ENCODE measurements around the gene NPBWR2.

The NPBWR2 gene

GRCh38 chr20:64079273-64080012, 27.9 kb downstream of the NPBWR2 start, which contains the start of gene RGS19:
Gene RGS19, minus strand, starts transcription at chr20:64079518. Its CDS starts 2,632 bp downstream, at chr20:64076886.
- ATAC-seq (peak; percentile 41), DNase-seq (peak; percentile 58 to 70)
- Mint-ChIP-seq H3K27me3 (peaks cover 22% of the 10 kb centered on the region), H3K4me3 (peak within 1 kb of the TSS; percentile 96 to 98), H3K9me3 (no peaks in the 10 kb centered on the region), H3K4me1 (peaks cover 81% of the 10 kb centered on the region), H3K27ac (peak within 1 kb of the TSS; percentile 78)

GRCh38 chr20:64078934-64079272, 28.5 kb downstream of the NPBWR2 start:
- Mint-ChIP-seq H3K9me3 (no peaks in the 10 kb centered on the region), H3K4me1 (peaks cover 80% of the 10 kb centered on the region), H3K27me3 (peaks cover 16% of the 10 kb centered on the region), H3K4me3 (peak overlapping the region; percentile 96 to 98), H3K27ac (peak overlapping the region; percentile 78)
- no peak for DNase-seq
- ATAC-seq = no peak

- Mint-ChIP-seq H3K27ac (peak overlapping the region in 1 of 2 donors; percentile 61), H3K27me3 (peaks cover 16% of the 10 kb centered on the region), H3K4me3 (peak overlapping the region; percentile 96 to 98), H3K9me3 (no peaks in the 10 kb centered on the region), H3K4me1 (peaks cover 76% of the 10 kb centered on the region)
- ATAC-seq (peak; percentile 69), DNase-seq (peak in 1 of 2 donors; percentile 73)
Observed at GRCh38 chr20:64077876-64078551, 29.4 kb downstream of the NPBWR2 start.

GRCh38 chr20:64077541-64077875, 29.9 kb downstream of the NPBWR2 start:
- no peaks in the 10 kb centered on the region for H3K9me3 Mint-ChIP-seq
- peaks cover 16% of the 10 kb centered on the region for H3K27me3 Mint-ChIP-seq
- H3K27ac Mint-ChIP-seq = no peak overlapping the region
- H3K4me1 Mint-ChIP-seq = peaks cover 73% of the 10 kb centered on the region
- peak overlapping the region; percentile 96 to 98 for H3K4me3 Mint-ChIP-seq
- DNase-seq (no peak), ATAC-seq (peak; percentile 8)

- peak in 1 of 2 donors; percentile 59 for DNase-seq
- Mint-ChIP-seq H3K27me3 (peaks cover 15% of the 10 kb centered on the region), H3K4me1 (peaks cover 73% of the 10 kb centered on the region), H3K27ac (peak overlapping the region in 1 of 2 donors; percentile 92), H3K9me3 (no peaks in the 10 kb centered on the region), H3K4me3 (peak overlapping the region; percentile 96 to 98)
- peak; percentile 46 for ATAC-seq
Observed at GRCh38 chr20:64077094-64077493, 30.3 kb downstream of the NPBWR2 start.

GRCh38 chr20:64076061-64076997, 31.0 kb downstream of the NPBWR2 start:
- Mint-ChIP-seq H3K27ac (peak overlapping the region in 1 of 2 donors; percentile 80), H3K4me3 (peak overlapping the region; percentile 96 to 98), H3K9me3 (no peaks in the 10 kb centered on the region), H3K27me3 (peaks cover 7% of the 10 kb centered on the region), H3K4me1 (peaks cover 72% of the 10 kb centered on the region)
- no peak for ATAC-seq
- no peak for DNase-seq

DNA sequence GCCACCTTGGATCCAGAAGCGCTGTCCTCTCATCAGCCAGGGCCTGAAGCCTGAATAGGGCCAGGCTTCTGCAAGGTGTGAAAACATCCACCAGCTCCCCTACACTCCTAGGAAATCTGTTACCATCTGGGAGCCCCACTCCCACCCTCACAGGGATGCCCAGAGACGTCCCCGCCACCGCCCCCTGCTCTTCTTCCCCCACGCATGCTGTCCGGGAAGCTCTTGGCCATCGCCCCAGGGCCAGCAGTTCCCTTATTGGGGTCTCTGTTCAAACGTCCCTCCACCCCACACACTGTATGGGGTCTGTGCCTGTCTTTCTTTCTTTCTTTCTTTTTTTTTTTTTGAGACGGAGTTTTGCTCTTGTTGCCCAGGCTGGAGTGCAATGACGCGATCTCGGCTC, 31.8 kb downstream of the NPBWR2 start:
- Mint-ChIP-seq H3K27ac (peak overlapping the region in 1 of 2 donors; percentile 86), H3K9me3 (no peaks in the 10 kb centered on the region), H3K4me3 (no peak overlapping the region), H3K4me1 (peaks cover 66% of the 10 kb centered on the region), H3K27me3 (peaks cover 2% of the 10 kb centered on the region)
- ATAC-seq (no peak), DNase-seq (no peak)

GRCh38 chr20:64074963-64075362, 32.4 kb downstream of the NPBWR2 start:
- H3K4me1 Mint-ChIP-seq = peaks cover 60% of the 10 kb centered on the region
- DNase-seq (no peak), ATAC-seq (no peak)
- peak overlapping the region in 1 of 2 donors; percentile 67 for H3K27ac Mint-ChIP-seq
- H3K9me3 Mint-ChIP-seq = no peaks in the 10 kb centered on the region
- H3K27me3 Mint-ChIP-seq = no peaks in the 10 kb centered on the region
- H3K4me3 Mint-ChIP-seq = no peak overlapping the region

- peaks cover 63% of the 10 kb centered on the region for H3K4me1 Mint-ChIP-seq
- H3K27me3 Mint-ChIP-seq = no peaks in the 10 kb centered on the region
- ATAC-seq = no peak
- H3K27ac Mint-ChIP-seq = no peak overlapping the region
- H3K9me3 Mint-ChIP-seq = no peaks in the 10 kb centered on the region
- no peak for DNase-seq
- no peak overlapping the region for H3K4me3 Mint-ChIP-seq
Observed at GRCh38 chr20:64074184-64074789, 33.1 kb downstream of the NPBWR2 start.

DNA sequence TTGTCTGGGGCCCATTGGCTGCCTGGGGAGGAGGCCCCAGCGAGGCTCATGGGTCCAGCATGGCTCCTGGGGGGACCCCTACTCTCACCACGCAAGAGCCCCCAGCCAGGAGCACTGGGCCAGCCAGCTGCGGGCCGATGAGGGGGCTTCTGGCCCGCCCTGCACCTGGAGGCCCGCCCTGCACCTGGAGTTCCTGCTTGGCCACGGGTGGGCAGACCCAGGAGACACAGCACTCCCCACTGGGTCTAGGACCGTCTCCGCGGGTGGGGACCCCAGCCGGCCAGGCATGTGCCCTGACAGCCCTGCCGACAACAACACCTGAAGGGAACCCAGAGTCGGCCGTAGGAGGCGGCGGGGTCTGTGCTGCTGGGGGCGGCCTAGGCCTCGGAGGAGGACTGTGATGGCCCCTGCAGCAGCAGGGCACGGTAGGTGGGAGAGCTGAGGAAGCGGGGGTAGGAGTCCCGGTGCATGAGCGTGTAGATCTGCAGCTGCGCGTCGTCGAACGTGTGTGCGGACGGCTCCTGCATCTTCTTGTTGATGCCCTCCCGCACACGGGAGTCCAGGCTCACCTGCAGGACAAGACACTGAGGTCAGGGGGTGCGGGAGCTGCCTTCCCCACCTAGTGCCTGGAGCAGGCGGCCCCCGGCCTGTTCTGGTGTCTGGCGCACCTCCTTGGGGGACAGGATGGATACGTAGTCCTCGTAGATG, 33.7 kb downstream of the NPBWR2 start:
- DNase-seq (no peak), ATAC-seq (no peak)
- H3K4me1 Mint-ChIP-seq = peaks cover 64% of the 10 kb centered on the region
- no peaks in the 10 kb centered on the region for H3K9me3 Mint-ChIP-seq
- peak overlapping the region in 1 of 2 donors; percentile 63 for H3K27ac Mint-ChIP-seq
- no peaks in the 10 kb centered on the region for H3K27me3 Mint-ChIP-seq
- no peak overlapping the region for H3K4me3 Mint-ChIP-seq

DNA sequence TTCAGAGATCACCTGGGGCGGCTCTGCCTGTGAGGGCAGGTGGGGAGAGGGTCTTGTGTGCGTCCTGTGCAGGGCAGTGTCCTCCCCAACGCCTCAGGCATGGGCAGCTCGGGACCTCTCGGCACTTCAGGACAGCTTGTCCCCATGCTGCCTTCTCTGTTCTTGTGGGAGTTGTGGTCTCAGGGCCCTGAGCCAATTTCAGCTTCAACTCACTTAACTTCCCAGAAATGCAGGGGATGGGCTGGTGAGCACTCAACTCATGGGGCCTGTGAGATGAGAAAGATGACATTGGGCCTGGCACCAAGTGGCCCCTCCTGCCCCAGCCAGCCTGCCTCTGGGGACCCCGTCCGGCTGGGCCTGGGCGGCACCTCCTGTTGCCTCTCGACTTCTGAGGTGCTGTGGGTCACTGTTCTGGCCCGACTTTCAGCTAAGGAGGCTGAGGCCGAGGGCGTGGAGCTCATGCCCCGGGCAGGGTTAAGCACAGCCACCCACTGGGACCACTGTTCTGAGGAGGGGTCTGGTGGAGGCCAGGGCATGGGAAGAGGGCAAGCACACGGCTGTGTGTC, 34.8 kb downstream of the NPBWR2 start:
- peaks cover 64% of the 10 kb centered on the region for H3K4me1 Mint-ChIP-seq
- H3K27ac Mint-ChIP-seq = no peak overlapping the region
- ATAC-seq (no peak), DNase-seq (no peak)
- H3K27me3 Mint-ChIP-seq = no peaks in the 10 kb centered on the region
- H3K4me3 Mint-ChIP-seq = no peak overlapping the region
- H3K9me3 Mint-ChIP-seq = no peaks in the 10 kb centered on the region

- Mint-ChIP-seq H3K4me3 (no peak overlapping the region), H3K27me3 (no peaks in the 10 kb centered on the region), H3K27ac (no peak overlapping the region), H3K9me3 (no peaks in the 10 kb centered on the region), H3K4me1 (peaks cover 64% of the 10 kb centered on the region)
- no peak for DNase-seq
- no peak for ATAC-seq
Observed at GRCh38 chr20:64071341-64072332, 35.7 kb downstream of the NPBWR2 start.

DNA sequence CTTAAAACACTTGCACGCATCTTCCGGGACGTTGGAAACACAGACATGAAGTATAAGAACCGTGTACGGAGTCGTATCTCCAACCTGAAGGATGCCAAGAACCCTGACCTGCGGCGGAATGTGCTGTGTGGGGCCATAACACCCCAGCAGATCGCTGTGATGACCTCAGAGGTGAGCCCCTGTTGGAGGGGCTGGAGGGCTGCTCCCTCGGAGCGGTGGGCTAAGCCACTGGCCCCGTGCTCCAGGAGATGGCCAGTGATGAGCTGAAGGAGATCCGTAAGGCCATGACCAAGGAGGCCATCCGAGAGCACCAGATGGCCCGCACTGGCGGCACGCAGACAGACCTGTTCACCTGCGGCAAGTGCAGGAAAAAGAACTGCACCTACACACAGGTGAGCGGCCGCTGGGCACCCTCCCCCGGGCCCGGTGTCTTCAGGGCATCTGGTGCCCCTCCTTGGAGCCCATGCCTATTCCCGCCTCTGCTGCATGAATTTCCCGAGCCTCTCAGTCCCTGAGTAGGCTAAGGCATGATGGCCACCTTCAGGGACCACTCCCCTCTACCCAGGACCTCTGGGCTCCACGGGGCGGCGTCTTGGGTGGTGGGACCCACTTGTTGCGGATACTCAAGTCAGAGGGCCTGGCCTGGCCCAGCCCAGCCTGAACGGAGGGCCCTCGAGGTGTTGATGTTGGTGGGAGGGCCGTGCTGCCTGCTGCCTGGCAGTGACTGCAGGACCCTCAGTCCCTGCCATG, 36.9 kb downstream of the NPBWR2 start:
- Mint-ChIP-seq H3K9me3 (no peaks in the 10 kb centered on the region), H3K27me3 (no peaks in the 10 kb centered on the region), H3K27ac (peak overlapping the region in 1 of 2 donors; percentile 49), H3K4me1 (peaks cover 64% of the 10 kb centered on the region), H3K4me3 (no peak overlapping the region)
- no peak for ATAC-seq
- no peak for DNase-seq

Measured in stimulated activated naive CD8-positive, alpha-beta T cell treated with anti-CD3 and anti-CD28 coated beads, Interleukin-15, amount 100 ng/mL, for 72 hours (primary cell).